GM19324 (cell line): ENCODE measurements around the gene GPRC5C.

Source experiments
- ATAC-seq: cut with Tn5 transposase; IDR thresholded peaks from one replicate; pipeline ENCODE4 v1.9.1; 2021; ENCODE audit warnings: mild to moderate bottlenecking, moderate library complexity; ENCODE audit not compliant: unreplicated experiment, low FRiP score

The GPRC5C gene

DNA sequence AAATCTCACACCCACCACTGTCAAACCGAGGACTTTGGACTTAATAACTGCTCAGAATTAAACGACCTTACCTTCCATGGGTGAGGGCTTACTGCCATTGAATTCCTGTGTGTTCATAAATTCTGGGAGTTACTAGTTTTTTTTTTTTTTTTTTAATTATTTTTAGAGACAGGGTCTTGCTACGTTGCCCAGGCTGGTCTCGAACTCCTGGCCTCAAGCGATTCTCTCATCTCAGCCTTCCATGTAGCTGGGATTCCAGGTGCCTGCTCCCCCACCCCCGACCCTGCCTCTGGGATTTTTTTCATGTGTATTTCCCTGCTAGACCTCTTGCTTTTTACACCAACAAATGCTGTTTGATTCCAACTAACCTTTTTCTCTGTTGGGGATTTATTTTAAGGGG lies 19.7 kb downstream of the GPRC5C start:
- no peak for ATAC-seq

DNA sequence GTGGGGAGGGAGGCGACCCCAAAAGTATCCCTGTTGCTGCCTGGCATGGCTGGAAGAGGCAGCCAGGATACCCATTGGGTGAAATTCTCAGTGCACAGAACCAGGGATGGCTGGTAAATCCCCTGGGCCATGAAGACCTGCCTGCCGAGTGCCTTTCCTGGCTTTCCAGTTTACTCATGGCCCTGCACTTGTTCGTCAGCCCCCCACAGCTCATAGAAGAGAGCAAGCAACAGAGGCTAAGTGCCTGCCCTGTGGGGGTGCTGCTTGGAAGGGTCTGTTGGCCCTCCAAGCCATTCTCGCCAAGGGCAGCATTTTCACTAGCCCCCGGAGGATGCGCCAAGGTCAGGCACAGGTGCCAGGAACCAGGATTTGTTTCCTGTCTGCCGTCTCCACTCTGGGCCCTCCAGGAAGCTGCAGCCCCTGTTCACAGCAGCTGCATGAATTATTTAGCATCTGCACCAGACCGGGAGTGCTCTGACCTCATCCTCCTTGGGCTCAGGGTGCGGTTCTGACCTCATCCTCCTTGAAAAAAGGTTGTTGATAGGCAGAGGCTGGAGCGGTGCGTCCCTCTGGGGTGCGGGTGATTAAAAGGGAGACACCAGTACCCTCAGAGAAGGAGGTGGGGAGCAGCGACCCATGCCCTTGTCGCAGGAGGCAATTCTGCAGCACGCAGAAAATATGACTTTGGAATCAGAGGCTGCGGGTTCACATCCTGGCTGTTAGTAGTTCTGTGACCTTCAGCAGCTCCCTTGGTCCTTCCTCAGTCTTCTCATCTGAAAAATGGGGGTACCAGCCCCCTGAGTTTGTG lies 20.3 kb downstream of the GPRC5C start:
- no peak for ATAC-seq

DNA sequence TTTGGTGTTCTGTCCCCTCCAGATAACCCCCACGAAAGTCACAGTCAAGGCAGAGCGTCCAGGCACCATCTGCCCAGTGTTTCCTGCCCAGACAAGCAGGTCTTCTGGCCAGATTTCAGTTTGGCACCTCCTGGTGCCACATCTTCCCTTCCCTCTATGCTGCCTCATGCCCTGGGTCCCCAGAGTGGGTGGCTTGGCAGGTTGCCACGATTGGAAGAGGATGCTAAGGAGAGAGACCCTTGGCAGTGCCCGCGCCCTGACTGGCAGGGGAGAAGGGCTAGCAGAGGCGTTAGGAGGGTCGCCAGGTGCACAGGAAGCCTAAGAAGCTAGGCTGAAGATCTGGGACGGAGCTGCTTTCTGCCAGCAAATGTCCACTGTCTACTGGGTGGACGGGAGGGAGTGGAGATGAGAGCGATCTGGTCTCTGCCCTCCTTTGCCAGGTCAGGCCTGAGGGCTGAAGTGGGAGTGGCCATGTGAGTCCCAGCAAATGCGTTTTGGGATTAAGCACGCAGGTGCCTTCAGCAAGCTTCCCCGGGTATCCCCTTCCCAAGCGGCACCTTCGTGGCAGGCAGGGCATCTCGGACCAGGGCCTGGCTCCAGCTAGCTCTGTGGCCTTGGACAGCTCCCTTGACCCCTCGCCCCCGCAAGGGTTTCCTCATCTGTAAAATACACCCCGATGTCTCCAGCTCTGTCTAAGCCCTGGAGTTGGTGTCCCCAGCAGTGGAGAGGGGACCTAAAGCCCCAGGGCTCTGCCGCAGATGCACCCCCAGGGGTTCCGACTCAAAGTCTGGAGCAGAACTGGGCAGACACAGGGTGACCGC lies 21.2 kb downstream of the GPRC5C start:
- ATAC-seq, result no peak

DNA sequence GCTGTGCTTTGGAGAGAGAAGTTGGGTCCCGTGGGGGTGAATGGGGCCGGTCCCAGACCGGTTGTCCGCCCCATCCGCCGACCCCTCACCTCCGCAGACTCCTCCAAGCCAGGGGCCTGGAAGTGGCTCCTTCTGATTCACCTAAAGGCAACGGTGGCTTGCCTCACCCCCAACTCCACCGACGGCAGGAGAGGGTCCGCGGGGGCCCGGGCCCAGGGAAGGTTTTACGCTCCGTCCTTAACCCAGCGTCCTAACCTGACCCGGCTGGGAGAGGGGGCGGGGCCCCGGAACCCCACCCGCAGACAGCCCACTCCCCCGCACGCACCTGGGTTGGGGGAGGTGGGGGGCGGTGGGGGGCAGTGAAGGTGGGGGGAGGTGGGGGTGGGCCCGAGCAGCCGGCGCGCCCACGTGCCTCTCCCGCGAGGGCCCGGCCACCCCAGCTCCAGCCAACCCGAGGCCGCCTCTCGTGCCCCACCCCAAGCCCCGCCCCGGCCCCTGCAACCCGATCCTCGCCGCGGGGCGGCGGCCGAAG lies 21.8 kb downstream of the GPRC5C start:
- ATAC-seq, result peak; percentile 81

DNA sequence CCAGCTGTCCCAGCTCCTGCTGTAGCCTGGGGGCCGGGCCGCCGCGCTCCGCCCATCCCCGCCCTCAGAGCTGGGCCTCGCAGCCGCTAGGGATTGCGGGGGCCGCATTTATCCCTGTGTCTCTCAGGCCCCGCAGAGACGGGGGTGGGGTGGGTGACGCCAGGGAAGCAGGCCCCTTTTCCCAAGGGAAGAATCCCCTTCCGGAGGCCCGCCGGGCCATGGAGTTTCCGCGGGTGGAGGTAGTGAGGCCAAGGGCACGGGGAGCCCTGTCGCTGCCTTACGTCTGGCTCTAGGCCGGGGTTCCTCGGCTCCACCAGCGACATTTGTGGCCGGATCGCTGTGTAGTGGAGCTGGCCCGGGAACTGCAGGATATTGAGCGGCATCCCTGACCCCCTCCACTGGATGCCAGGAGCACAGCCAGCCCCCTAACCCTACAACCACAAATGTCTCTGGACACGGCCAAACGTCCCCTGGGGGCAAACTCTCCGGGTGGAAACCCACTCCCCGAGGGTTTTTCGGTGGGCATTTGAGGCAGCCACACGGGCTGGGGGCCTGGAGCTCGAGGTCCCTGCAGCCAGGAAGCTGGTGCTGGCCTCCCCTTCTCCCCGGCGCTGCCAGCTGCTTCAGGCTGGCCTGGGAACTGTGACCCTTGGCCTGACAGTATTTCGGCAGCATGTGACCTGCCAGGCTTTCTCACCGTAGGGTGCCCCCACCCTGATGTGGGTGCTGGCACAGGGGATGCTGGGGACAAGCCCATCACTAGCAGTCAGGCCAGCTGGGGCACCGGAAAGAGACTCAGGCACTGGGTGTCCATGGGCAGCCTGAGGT lies 22.5 kb downstream of the GPRC5C start:
- ATAC-seq, result peak; percentile 9

DNA sequence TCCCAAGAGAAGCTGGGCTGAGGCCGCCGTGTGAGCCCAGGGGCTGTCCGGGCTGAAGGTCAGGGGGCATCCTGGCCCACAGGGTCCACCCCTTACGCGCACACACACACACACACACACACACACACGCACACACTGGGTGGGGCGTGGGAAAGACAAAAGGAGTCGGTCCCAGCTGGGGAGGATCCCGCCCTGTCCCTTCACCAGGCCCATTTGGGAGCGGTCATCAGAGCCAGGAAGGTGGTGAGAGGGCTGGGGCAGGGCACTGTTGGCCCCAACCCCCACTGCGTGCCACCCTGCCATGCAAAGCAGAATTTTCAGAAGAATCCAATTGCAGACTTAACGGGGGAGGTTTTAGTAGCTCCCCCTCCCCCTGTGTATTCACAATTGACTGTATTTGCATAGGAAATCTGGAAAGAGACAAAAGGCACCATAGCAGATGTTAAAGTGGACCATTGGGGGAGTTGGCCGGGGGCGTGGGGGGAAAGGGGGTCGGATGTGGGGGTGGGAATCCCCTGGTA lies 23.2 kb downstream of the GPRC5C start:
- ATAC-seq, result no peak

DNA sequence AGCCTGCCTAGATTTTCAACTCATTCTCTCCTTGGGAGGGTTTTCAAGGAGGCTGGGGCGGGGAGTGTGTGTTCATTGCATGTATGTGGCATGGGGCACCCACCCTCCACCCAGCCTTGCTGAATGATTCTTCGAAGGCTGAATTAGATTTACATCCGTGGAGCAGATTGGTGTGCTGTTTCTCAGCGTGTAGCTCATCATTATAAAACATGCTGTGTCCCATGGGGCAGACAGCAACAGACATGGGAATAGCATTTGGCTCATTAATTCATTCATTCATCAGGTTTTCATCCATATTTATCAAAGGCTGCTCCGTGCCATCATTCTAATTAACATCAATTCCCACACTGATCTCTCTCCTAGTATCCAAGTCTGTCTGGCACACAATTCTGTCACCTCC lies 23.9 kb downstream of the GPRC5C start:
- ATAC-seq, result no peak

DNA sequence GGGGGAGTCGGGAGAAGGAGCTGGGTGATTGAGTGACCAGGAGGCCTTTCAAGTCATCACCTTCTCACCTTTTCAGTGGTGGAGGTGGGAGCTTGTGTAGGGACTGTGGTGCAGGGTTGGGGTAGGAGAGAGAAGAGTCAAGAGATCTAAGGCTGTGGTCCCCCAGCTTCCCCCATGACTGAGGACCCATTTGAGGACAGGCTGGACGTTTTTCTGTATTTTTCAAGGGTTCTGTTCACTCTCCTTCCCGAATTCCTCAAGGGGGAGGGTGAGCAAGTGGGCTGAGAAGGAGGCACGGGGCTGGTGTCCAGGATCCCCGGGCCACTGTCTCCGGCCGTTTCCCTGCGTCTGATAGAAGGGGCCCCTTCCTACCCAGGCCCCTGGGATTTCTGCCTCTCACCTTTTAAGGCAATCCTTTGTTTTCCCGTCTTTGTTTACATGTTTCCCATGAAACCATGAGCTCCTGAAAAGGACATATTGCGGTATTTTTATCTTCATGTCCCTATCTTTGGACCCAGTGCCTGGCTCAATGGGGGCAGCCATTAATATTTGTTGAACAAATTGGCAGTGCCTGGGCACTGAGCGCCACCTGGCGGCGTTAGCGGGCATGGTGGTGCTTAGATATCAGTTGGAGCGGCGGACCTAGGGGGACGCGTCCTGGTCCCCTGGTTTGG lies 25.4 kb downstream of the GPRC5C start:
- ATAC-seq, result no peak

DNA sequence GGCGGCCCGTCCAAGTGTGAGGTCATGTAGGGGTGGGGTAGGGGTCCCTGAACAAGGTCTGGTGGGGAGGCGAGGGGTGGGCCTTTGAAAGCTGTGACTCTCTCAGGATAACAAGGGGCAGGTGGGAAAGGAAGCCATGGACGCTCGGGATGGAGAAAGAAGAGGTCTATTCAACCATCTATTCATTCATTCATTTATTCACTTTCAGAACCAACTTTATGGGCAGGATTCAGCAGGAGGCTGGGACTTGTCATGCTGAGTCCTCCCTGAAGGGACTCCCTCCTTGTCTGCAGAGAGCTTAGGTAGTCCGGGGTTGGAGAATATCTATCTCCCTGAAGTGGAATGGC lies 25.9 kb downstream of the GPRC5C start:
- ATAC-seq, result no peak

DNA sequence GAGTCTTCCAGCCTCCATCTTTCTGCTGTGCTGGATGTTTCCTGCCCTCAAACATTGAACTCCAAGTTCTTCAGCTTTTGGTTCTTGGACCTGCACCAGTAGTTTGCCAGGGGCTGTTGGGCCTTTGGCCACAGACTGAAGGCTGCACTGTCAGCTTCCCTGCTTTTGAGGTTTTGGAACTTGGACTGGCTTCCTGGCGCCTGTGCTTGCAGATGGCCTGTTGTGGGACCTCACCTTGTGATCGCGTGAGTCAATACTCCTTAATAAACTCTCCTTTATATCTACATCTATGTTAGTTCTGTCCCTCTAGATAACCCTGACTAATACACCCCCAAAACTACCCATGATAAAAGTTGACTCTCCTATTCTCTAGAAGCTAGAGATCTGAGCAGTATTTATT lies 26.9 kb downstream of the GPRC5C start:
- no peak for ATAC-seq

DNA sequence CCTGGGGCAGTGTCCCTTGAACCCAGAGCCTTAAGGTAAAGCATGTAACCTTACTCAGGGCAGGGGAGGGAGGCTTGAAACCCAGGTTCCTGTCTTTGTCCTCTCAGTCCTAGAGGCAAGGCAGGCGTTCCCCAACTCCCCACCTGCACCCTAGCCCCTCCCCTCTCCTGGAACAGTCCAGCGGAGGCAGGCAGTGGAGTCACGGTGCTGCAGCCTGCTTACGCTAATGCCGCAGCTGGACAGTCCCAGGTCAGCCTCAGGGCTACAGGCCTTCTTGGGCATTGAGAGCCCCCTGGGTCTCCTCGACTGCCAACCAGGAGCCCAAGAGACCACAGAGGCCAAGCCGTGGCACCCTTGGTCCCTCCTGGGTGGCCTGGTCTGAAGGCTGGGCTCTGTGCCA lies 27.7 kb downstream of the GPRC5C start:
- ATAC-seq, result no peak

DNA sequence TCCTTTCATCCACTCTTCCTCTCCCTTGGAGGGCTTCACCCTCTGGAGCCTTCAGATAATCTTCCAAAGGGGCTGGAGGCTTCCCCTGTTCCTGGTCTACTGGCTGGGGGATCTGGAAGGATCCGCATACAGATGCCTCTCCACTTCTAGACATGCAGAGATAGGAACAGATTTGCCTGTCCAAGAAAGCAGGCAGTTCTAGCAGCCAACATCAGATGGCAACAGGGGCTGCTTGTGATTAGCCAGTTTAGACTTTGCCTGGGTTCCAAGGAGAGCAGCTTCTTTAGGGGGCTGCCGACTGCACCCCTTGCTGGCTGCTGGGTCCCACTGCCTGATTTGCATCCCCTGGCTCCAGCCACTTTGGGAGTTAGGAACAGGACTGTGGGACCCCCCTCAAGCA lies 28.4 kb downstream of the GPRC5C start:
- ATAC-seq, result no peak

DNA sequence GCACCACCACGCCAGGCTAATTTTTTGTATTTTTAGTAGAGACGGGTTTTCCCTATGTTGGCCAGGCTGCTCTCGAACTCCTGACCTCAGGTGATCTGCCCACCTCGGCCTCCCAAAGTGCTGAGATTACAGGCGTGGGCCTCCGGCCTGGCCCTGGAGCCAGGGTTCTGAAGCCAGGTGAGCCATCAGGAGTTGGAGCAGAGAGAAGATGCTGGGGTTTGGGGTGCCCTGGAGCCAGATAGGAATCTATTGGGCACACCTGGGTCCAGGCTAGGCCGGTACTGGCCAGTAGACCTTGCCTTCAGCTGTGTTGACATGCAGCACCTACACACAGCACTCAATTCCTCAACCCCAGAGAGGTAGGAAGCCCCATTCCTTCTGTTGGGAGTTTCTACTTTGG lies 29.1 kb downstream of the GPRC5C start:
- ATAC-seq, result no peak

DNA sequence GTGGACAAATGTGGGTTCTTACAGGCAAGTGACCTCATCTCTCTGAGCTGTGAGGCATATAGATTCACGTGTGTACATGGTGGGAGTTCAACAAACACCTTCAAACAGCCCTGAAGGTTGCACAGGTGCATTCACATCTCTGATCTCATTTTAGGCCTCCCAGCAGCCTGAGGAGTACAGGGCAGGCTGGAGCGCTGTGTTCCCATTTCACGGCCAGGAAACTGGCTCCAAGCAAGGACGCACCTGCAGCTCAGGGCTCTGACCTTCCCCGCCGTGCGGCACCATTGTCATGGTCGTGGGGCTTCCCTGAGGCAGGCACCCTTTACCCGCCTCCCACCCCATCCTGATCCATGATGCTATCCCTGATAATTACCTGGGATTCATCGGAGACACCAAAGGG lies 29.7 kb downstream of the GPRC5C start:
- no peak for ATAC-seq

DNA sequence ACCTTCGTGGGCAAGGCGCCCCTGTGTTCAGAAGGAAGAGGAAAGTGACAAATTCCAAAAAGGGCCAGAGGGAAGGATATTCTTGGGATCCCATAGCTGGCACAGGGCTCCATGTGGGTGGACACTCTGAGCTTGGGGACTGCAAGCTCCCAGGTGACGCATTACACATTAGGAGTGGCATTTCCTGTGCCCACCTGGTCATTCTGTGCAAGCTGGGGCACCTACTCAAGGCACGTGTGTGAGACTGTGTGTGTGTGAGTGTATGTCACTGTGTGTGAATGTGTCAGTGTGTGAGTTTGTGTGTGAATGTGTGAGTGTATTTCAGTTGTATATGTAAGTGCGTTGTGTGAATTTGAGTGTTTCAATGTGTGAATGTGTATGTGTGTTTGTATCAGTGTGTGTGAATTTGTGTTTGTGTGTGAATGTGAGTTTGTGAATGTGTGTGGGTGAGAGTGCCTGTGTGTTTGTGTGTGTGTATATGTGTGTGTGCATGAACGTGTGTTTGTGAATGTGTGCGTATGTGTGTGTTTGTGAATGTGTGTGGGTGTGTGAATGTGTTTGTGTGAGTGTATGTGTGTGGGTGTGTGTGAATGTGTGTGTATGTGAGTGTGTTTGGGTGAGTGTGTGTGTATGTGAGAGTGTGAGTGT lies 33.0 kb downstream of the GPRC5C start:
- no peak for ATAC-seq

DNA sequence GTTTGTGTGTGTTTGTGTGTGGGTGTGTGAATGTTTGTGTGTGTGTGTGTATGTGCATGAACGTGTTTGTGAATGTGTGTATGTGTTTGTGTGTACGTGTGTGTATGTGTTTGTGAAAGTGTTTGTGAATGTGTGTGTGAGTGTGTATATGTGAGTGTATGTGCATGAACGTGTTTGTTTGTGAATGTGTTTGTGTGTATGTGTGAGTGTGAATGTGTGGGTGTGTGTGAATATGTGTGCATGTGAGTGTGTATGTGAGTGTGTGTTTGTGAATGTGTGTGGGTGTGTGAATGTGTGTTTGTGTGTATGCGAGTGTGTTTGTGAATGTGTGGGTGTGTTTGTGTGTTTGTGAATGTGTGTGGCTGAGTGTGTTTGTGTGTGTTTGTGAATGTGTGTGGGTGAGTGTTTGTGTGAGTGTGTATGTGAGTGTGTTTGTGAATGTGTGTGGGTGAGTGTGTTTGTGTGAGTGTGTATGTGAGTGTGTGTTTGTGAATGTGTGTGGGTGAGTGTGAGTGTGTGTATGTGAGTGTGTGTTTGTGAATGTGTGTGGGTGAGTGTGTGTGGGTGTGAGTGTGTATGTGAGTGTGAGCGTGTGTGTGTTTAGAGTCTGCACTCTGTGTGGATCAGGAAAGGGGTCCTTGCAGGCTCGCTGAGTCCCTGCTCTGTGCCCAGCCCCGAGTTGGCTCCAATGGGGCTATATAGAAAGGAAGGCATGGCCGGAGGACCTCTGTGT lies 33.7 kb downstream of the GPRC5C start:
- no peak for ATAC-seq

DNA sequence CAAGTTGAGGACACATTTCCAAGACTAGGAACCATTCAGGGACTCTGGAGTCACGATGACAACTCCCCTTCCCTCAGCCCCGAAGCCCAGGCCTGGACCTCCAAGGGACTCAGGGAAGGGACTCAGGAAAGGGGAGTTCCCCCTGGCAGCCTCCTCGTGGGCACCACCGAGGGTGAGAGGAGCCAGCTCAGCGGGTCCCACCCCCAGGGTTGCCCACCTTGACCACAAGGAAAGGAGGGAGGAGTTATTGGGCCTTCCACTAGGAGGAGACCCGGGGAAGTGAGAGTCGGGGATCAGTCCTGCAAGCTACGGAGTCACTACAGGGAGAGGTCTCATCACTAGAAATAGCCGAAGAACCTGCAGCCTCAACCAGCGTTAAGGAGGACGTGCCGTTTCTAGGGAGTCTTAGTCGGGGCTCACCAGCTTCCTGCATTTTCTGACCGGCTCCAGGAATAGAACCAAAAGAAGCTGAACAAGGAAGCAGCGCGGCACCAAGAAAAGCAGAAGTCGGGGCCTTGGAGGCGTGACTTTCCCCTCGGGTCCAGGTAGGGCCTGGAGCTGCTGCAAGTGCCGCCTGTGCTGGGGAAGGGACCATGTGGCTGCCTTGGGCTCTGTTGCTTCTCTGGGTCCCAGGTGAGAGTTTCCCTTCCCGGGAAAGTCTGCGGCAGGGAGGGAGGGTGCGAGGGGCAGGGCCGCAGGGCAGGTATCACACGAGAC lies 34.4 kb downstream of the GPRC5C start, which contains the start of gene CD300A:
CD300A (plus strand) TSS at position 524 of the 717 bp plus-strand sequence; CDS start at position 594, 70 bp downstream.
- ATAC-seq, result no peak

DNA sequence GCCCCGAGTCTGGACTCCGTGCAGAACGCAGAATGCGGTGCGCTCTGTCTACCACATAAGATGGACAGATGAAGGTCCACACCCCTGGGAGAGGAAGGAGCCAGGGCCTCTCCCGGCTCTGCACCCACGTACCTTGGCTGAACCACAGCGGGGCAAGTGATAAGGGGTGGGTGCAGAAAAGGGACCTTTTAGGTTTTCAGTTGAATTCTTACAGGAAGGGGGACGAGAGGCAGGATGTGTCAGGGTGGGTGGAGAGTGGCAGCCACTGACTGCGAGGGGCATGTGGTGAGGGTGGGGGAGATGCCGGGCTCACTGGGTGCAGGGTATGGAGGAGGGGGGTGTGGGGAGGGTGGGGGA lies 34.9 kb downstream of the GPRC5C start:
- ATAC-seq, result no peak
